Measurements from ENCODE around the gene FMN1.

Gene FMN1

GRCh38 chr15:32864841-32865240 lies 329.7 kb downstream of the FMN1 start:
- no peaks in the 10 kb centered on the region for H3K36me3 ChIP-seq
- no peak for TF ChIP-seq Cebpa-rat (IDR thresholded peaks at IDR 0.05)
- H3K9ac ChIP-seq = no peak overlapping the region
- no peaks in the 10 kb centered on the region for H3K27me3 ChIP-seq
- no peaks in the 10 kb centered on the region for H4K20me1 ChIP-seq
- H3K27ac ChIP-seq = no peak overlapping the region
- no peaks in the 10 kb centered on the region for H3K9me3 ChIP-seq
- peaks cover 28% of the 10 kb centered on the region for H3K4me1 ChIP-seq
- H3K4me2 ChIP-seq = no peak overlapping the region
- H3K4me3 ChIP-seq = no peak overlapping the region

- Histone ChIP-seq H3K36me3 (no peaks in the 10 kb centered on the region), H3K4me1 (peaks cover 25% of the 10 kb centered on the region), H3K4me3 (no peak overlapping the region), H3K4me2 (no peak overlapping the region), H4K20me1 (no peaks in the 10 kb centered on the region), H3K27ac (no peak overlapping the region), H3K9ac (no peak overlapping the region), H3K9me3 (no peaks in the 10 kb centered on the region), H3K27me3 (no peaks in the 10 kb centered on the region)
- no peak for TF ChIP-seq Cebpa-rat (IDR thresholded peaks at IDR 0.05)
These were observed 330.5 kb downstream of the FMN1 start for GRCh38 chr15:32864051-32864450.

- no peaks in the 10 kb centered on the region for H3K27me3 ChIP-seq
- H3K4me2 ChIP-seq = peak overlapping the region; percentile 77
- H4K20me1 ChIP-seq = no peaks in the 10 kb centered on the region
- H3K9me3 ChIP-seq = no peaks in the 10 kb centered on the region
- peak overlapping the region; percentile 40 for H3K4me3 ChIP-seq
- TF ChIP-seq Cebpa-rat (IDR thresholded peaks at IDR 0.05) = no peak
- 0 out of 2 replicates have a peak overlapping the region, but pooled peaks have one; percentile 23 for H3K27ac ChIP-seq
- H3K9ac ChIP-seq = peak overlapping the region; percentile 31; the same call in 1 of the 2 replicates
- no peaks in the 10 kb centered on the region for H3K36me3 ChIP-seq
- peaks cover 25% of the 10 kb centered on the region for H3K4me1 ChIP-seq
These were observed 332.8 kb downstream of the FMN1 start for GRCh38 chr15:32861761-32862160.

- H3K36me3 ChIP-seq = no peaks in the 10 kb centered on the region
- H4K20me1 ChIP-seq = no peaks in the 10 kb centered on the region
- H3K4me3 ChIP-seq = no peak overlapping the region; the same call in 1 of the 2 replicates
- peak overlapping the region; percentile 77 for H3K4me2 ChIP-seq
- no peak overlapping the region for H3K9ac ChIP-seq
- peaks cover 25% of the 10 kb centered on the region for H3K4me1 ChIP-seq
- H3K27me3 ChIP-seq = no peaks in the 10 kb centered on the region
- no peak overlapping the region for H3K27ac ChIP-seq
- TF ChIP-seq Cebpa-rat (IDR thresholded peaks at IDR 0.05) = no peak
- no peaks in the 10 kb centered on the region for H3K9me3 ChIP-seq
These were observed 333.3 kb downstream of the FMN1 start for GRCh38 chr15:32861174-32861573.

- Histone ChIP-seq H3K9ac (no peak overlapping the region), H3K36me3 (no peaks in the 10 kb centered on the region), H4K20me1 (no peaks in the 10 kb centered on the region), H3K4me1 (peaks cover 25% of the 10 kb centered on the region), H3K9me3 (no peaks in the 10 kb centered on the region), H3K27me3 (no peaks in the 10 kb centered on the region), H3K4me3 (no peak overlapping the region), H3K27ac (no peak overlapping the region), H3K4me2 (no peak overlapping the region)
- no peak for TF ChIP-seq Cebpa-rat (IDR thresholded peaks at IDR 0.05)
These were observed 334.5 kb downstream of the FMN1 start for GRCh38 chr15:32859996-32860395.

- Histone ChIP-seq H3K4me2 (no peak overlapping the region), H4K20me1 (no peaks in the 10 kb centered on the region), H3K9ac (no peak overlapping the region), H3K9me3 (no peaks in the 10 kb centered on the region), H3K36me3 (no peaks in the 10 kb centered on the region), H3K4me3 (no peak overlapping the region), H3K27me3 (no peaks in the 10 kb centered on the region), H3K4me1 (peaks cover 25% of the 10 kb centered on the region), H3K27ac (no peak overlapping the region)
- TF ChIP-seq Cebpa-rat (IDR thresholded peaks at IDR 0.05) = no peak
These were observed 335.3 kb downstream of the FMN1 start for GRCh38 chr15:32859251-32859650.

GRCh38 chr15:32857732-32858131 lies 336.8 kb downstream of the FMN1 start:
- H3K27me3 ChIP-seq = no peaks in the 10 kb centered on the region
- H3K4me3 ChIP-seq = no peak overlapping the region
- H3K4me2 ChIP-seq = no peak overlapping the region
- no peaks in the 10 kb centered on the region for H4K20me1 ChIP-seq
- H3K4me1 ChIP-seq = peaks cover 22% of the 10 kb centered on the region
- no peak for TF ChIP-seq Cebpa-rat (IDR thresholded peaks at IDR 0.05)
- no peaks in the 10 kb centered on the region for H3K9me3 ChIP-seq
- H3K36me3 ChIP-seq = no peaks in the 10 kb centered on the region
- H3K9ac ChIP-seq = no peak overlapping the region
- no peak overlapping the region for H3K27ac ChIP-seq

GRCh38 chr15:32856753-32857152 lies 337.8 kb downstream of the FMN1 start:
- no peak overlapping the region for H3K27ac ChIP-seq
- no peak overlapping the region for H3K9ac ChIP-seq
- TF ChIP-seq Cebpa-rat (IDR thresholded peaks at IDR 0.05) = no peak
- peaks cover 12% of the 10 kb centered on the region for H3K4me1 ChIP-seq
- no peaks in the 10 kb centered on the region for H3K27me3 ChIP-seq
- H3K4me2 ChIP-seq = no peak overlapping the region
- H3K4me3 ChIP-seq = no peak overlapping the region
- no peaks in the 10 kb centered on the region for H4K20me1 ChIP-seq
- H3K9me3 ChIP-seq = no peaks in the 10 kb centered on the region
- H3K36me3 ChIP-seq = no peaks in the 10 kb centered on the region

- no peak overlapping the region for H3K4me3 ChIP-seq
- H3K9me3 ChIP-seq = no peaks in the 10 kb centered on the region
- H3K36me3 ChIP-seq = no peaks in the 10 kb centered on the region
- TF ChIP-seq Cebpa-rat (IDR thresholded peaks at IDR 0.05) = no peak
- no peak overlapping the region for H3K4me2 ChIP-seq
- H4K20me1 ChIP-seq = no peaks in the 10 kb centered on the region
- H3K27ac ChIP-seq = no peak overlapping the region
- H3K27me3 ChIP-seq = no peaks in the 10 kb centered on the region
- H3K9ac ChIP-seq = no peak overlapping the region
- peaks cover 4% of the 10 kb centered on the region; the same call in 1 of the 2 replicates for H3K4me1 ChIP-seq
These were observed 338.6 kb downstream of the FMN1 start for GRCh38 chr15:32855942-32856341.

GRCh38 chr15:32853592-32853991 lies 340.9 kb downstream of the FMN1 start:
- Histone ChIP-seq H3K9ac (no peak overlapping the region), H3K9me3 (no peaks in the 10 kb centered on the region), H4K20me1 (no peaks in the 10 kb centered on the region), H3K36me3 (no peaks in the 10 kb centered on the region), H3K27me3 (no peaks in the 10 kb centered on the region), H3K4me1 (no peaks in the 10 kb centered on the region), H3K4me2 (no peak overlapping the region), H3K4me3 (no peak overlapping the region), H3K27ac (no peak overlapping the region)
- no peak for TF ChIP-seq Cebpa-rat (IDR thresholded peaks at IDR 0.05)

- Histone ChIP-seq H3K27me3 (no peaks in the 10 kb centered on the region), H3K27ac (no peak overlapping the region), H3K36me3 (no peaks in the 10 kb centered on the region), H3K4me1 (no peaks in the 10 kb centered on the region), H3K9ac (no peak overlapping the region), H3K9me3 (no peaks in the 10 kb centered on the region), H3K4me3 (no peak overlapping the region), H3K4me2 (no peak overlapping the region), H4K20me1 (no peaks in the 10 kb centered on the region)
- TF ChIP-seq Cebpa-rat (IDR thresholded peaks at IDR 0.05) = no peak
These were observed 341.7 kb downstream of the FMN1 start for GRCh38 chr15:32852771-32853170.

All from BLaER1 (cell line).